WTC11 (cell line): ENCODE data around the gene RYR3. TPM values are rescaled to one million over a fixed set of nuclear protein-coding genes. Genes with fewer than 3 reads are reported as not detected.
"Not testable (repeated sequence)": the region's sequence is repeated elsewhere in the genome, so short reads cannot be mapped to it uniquely, and the experiment has no call there.

ENCODE experiments used
- ATAC-seq: fragments of 200-7000 bp; cut with Tn5 transposase; 2 replicates; pipeline ENCODE4 v1.10.0; 2021; ENCODE audit warnings: mild to moderate bottlenecking, moderate library complexity
- CTCF ChIA-PET: fragments of 300-600 bp; sonication (Branson Sonifier 250); formaldehyde crosslinking; loops from one replicate; lab custom pipeline; 2021; ENCODE audit warnings: antibody characterized with exemption; lab: Charles Lee
- POLR2A ChIA-PET: fragments of 350-600 bp; sonication (Branson Sonifier 250); formaldehyde crosslinking; loops from one replicate; lab custom pipeline; 2021; ENCODE audit warnings: antibody characterized with exemption; lab: Charles Lee
- DNase-seq: peaks from one replicate; pipeline ENCODE4 v3.0.0; 2021; ENCODE audit warnings: low spot score
- H3K27ac Mint-ChIP-seq: 2 replicates; pipeline ENCODE4 v1.8.0; 2021; ENCODE audit warnings: mixed read lengths
- H3K27me3 Mint-ChIP-seq: 2 replicates; pipeline ENCODE4 v1.8.0; 2021; ENCODE audit warnings: low read depth, mild to moderate bottlenecking, moderate library complexity, mixed read lengths
- H3K36me3 Mint-ChIP-seq: 2 replicates; pipeline ENCODE4 v1.8.0; 2021; ENCODE audit warnings: mixed read lengths
- H3K4me1 Mint-ChIP-seq: 2 replicates; pipeline ENCODE4 v1.8.0; 2022; ENCODE audit warnings: mixed read lengths
- H3K4me3 Mint-ChIP-seq: 2 replicates; pipeline ENCODE4 v1.8.0; 2021; ENCODE audit warnings: mild to moderate bottlenecking, moderate library complexity, mixed read lengths
- H3K9me3 Mint-ChIP-seq: 2 replicates; pipeline ENCODE4 v1.8.0; 2021; ENCODE audit warnings: mixed read lengths
- FOXK1 ChIP-seq: sonication (generic); formaldehyde crosslinking; IDR thresholded peaks from 2 replicates; pipeline ENCODE4 v1.8.0; 2022; ENCODE audit warnings: mild to moderate bottlenecking, moderate library complexity, missing genetic modification reagents
- HMGXB4 ChIP-seq: sonication (generic); formaldehyde crosslinking; IDR thresholded peaks from 2 replicates; pipeline ENCODE4 v1.8.1; 2023; ENCODE audit warnings: mild to moderate bottlenecking, moderate library complexity, missing genetic modification reagents
- IRF2 ChIP-seq: sonication (generic); formaldehyde crosslinking; IDR thresholded peaks from 2 replicates; pipeline ENCODE4 v1.8.0; 2022; ENCODE audit warnings: low read depth, missing genetic modification reagents, borderline replicate concordance
- JAZF1 ChIP-seq: fragments of 250-450 bp; sonication (Bioruptor Pico); IDR thresholded peaks from 2 replicates; pipeline ENCODE4 v1.9.0; 2021; ENCODE audit warnings: moderate library complexity, mild to moderate bottlenecking, inconsistent platforms
- MLX ChIP-seq: sonication (generic); formaldehyde crosslinking; IDR thresholded peaks from 2 replicates; pipeline ENCODE4 v1.8.1; 2023; ENCODE audit warnings: mild to moderate bottlenecking, missing genetic modification reagents, moderate library complexity
- NFATC4 ChIP-seq: fragments of 250-450 bp; sonication (Bioruptor Pico); IDR thresholded peaks from 2 replicates; pipeline ENCODE4 v1.9.0; 2021; ENCODE audit warnings: mild to moderate bottlenecking
- NFE2L1 ChIP-seq: sonication (generic); formaldehyde crosslinking; IDR thresholded peaks from 2 replicates; pipeline ENCODE4 v1.8.1; 2023; ENCODE audit warnings: missing genetic modification reagents
- SMAD3 ChIP-seq: sonication (generic); formaldehyde crosslinking; IDR thresholded peaks from 2 replicates; pipeline ENCODE4 v1.8.0; 2022; ENCODE audit warnings: missing genetic modification reagents, mild to moderate bottlenecking, borderline replicate concordance
- TP53 ChIP-seq: sonication (generic); formaldehyde crosslinking; IDR thresholded peaks from 2 replicates; pipeline ENCODE4 v1.8.1; 2023; ENCODE audit warnings: mild to moderate bottlenecking, missing genetic modification reagents
- ZBTB21 ChIP-seq: sonication (generic); formaldehyde crosslinking; IDR thresholded peaks from 2 replicates; pipeline ENCODE4 v1.8.1; 2023; ENCODE audit warnings: mild to moderate bottlenecking, missing genetic modification reagents, borderline replicate concordance
- ZNF138 ChIP-seq: sonication (generic); formaldehyde crosslinking; conservative IDR thresholded peaks from 2 replicates; pipeline ENCODE4 v1.8.1; 2022; ENCODE audit warnings: mild to moderate bottlenecking, moderate library complexity, missing genetic modification reagents
- ZNF263 ChIP-seq: sonication (generic); formaldehyde crosslinking; IDR thresholded peaks from 2 replicates; pipeline ENCODE4 v1.8.1; 2022; ENCODE audit warnings: low read depth, mild to moderate bottlenecking, moderate library complexity, missing genetic modification reagents
- ZNF423 ChIP-seq: fragments of 250-450 bp; sonication (Bioruptor Pico); IDR thresholded peaks from 2 replicates; pipeline ENCODE4 v2.1.2; 2022; ENCODE audit warnings: mild to moderate bottlenecking, moderate library complexity
- ZNF512 ChIP-seq: sonication (generic); formaldehyde crosslinking; IDR thresholded peaks from 2 replicates; pipeline ENCODE4 v1.8.1; 2022; ENCODE audit warnings: missing genetic modification reagents, borderline replicate concordance
- ZNF671 ChIP-seq: fragments of 250-450 bp; sonication (Bioruptor Pico); IDR thresholded peaks from 2 replicates; pipeline ENCODE4 v1.8.0; 2021; ENCODE audit warnings: mild to moderate bottlenecking
- total RNA-seq: library from RNA; stranded (reverse); gene quantifications from 3 replicates; pipeline ENCODE4 v1.2.3, GENCODE V29; 2021
- TF ChIP-seq, protein P1 (sequence below): sonication (generic); formaldehyde crosslinking; IDR thresholded peaks from 2 replicates; pipeline ENCODE4 v1.8.1; 2023; ENCODE audit warnings: mild to moderate bottlenecking, missing genetic modification reagents, moderate library complexity
- TF ChIP-seq, protein P2 (sequence below): sonication (generic); formaldehyde crosslinking; IDR thresholded peaks from 2 replicates; pipeline ENCODE4 v1.8.0; 2023; ENCODE audit warnings: missing genetic modification reagents
- TF ChIP-seq, protein P3 (sequence below): fragments of 250-450 bp; sonication (Bioruptor Pico); conservative IDR thresholded peaks from 2 replicates; pipeline ENCODE4 v1.9.0; 2021; ENCODE audit warnings: mild to moderate bottlenecking

Gene RYR3
- total RNA-seq, 1 experiment from 2014 or later, result 1.4 TPM

DNA sequence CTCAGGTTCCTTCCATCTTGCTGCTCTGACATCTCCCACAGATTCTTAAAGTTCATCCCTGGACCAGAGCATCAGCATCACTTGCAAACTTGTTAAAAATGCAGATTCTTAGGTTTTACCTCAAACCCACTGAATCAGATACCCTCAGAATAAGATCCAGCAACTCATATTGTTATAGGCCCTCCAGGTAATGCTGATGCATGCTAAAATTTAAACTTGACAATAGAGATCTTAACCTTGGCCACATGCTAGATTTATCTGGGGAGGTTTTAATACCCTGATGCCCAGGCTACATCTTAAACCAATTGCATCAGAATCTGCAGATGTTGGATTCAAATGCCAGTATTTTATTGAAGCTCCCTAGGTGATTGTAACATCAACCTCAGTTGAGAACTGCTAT lies 256.9 kb downstream of the RYR3 start:
- CTCF ChIA-PET, result interaction anchor here (1.2 kb wide), 1 partner anchor 168 kb away, joined by 3 read pairs; no protein-coding TSS in a partner anchor
- H3K4me3 Mint-ChIP-seq, result no peak overlapping the region
- DNase-seq, result no peak
- no peak for ATAC-seq
- no peak for TF ChIP-seq TP53 (CRISPR knock-in tag)
- TF ChIP-seq SMAD3 (CRISPR knock-in tag), result no peak
- TF ChIP-seq ZNF263, result no peak
- TF ChIP-seq FOXK1 (CRISPR knock-in tag), result no peak
- TF ChIP-seq NFE2L1 (CRISPR knock-in tag), result no peak
- TF ChIP-seq HMGXB4 (CRISPR knock-in tag), result no peak
- TF ChIP-seq JAZF1, result no peak
- no peak for TF ChIP-seq ZNF138 (CRISPR knock-in tag)
- TF ChIP-seq, protein P1, sequence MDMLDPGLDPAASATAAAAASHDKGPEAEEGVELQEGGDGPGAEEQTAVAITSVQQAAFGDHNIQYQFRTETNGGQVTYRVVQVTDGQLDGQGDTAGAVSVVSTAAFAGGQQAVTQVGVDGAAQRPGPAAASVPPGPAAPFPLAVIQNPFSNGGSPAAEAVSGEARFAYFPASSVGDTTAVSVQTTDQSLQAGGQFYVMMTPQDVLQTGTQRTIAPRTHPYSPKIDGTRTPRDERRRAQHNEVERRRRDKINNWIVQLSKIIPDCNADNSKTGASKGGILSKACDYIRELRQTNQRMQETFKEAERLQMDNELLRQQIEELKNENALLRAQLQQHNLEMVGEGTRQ (CRISPR knock-in tag), result no peak
- no peak for TF ChIP-seq IRF2 (CRISPR knock-in tag)
- TF ChIP-seq, protein P2, sequence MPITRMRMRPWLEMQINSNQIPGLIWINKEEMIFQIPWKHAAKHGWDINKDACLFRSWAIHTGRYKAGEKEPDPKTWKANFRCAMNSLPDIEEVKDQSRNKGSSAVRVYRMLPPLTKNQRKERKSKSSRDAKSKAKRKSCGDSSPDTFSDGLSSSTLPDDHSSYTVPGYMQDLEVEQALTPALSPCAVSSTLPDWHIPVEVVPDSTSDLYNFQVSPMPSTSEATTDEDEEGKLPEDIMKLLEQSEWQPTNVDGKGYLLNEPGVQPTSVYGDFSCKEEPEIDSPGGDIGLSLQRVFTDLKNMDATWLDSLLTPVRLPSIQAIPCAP (CRISPR knock-in tag), result no peak
- no peak for TF ChIP-seq ZNF671 (CRISPR knock-in tag)
- no peak for TF ChIP-seq ZNF423 (CRISPR knock-in tag)
- TF ChIP-seq, protein P3, sequence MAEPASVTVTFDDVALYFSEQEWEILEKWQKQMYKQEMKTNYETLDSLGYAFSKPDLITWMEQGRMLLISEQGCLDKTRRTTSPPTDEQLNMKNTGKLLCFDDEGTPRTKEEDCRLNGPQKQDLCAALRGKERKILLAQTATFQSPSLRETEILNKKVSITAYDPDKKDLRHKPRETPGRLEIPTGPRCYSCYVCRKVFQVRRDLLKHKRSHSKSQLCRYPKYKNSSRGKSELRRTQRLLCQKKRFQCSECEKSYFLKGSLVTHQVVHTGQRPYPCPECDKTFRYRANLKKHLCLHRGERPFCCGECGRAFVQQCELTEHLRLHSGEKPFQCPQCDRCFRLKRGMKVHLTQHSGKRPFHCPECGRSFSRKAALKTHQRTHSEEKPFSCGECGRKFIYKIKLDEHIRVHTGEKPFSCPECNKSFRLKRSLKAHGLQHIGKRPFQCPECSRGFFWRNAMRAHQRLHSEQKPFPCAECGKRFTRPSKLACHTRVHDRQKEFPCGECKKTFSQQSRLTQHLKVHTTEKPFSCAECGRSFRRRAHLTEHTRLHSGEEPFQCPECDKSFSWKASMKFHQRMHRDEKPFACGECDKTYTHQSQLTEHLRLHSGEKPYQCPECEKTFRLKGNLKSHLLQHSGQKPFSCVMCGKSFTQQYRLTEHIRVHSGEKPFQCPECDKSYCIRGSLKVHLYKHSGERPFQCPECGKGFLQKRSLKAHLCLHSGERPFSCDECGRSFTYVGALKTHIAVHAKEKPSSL (CRISPR knock-in tag), result no peak
- no peak for TF ChIP-seq ZBTB21 (CRISPR knock-in tag)
- TF ChIP-seq, all 79 proteins: peak for 0
- H3K9me3 Mint-ChIP-seq, result peaks cover 8% of the 10 kb centered on the region; the same call in 1 of the 2 replicates
- no peaks in the 10 kb centered on the region for H3K36me3 Mint-ChIP-seq
- H3K27ac Mint-ChIP-seq, result no peak overlapping the region
- POLR2A ChIA-PET, result no interaction called here
- H3K27me3 Mint-ChIP-seq, result peaks cover 6% of the 10 kb centered on the region; the same call in 1 of the 2 replicates
- H3K4me1 Mint-ChIP-seq, result no peaks in the 10 kb centered on the region

DNA sequence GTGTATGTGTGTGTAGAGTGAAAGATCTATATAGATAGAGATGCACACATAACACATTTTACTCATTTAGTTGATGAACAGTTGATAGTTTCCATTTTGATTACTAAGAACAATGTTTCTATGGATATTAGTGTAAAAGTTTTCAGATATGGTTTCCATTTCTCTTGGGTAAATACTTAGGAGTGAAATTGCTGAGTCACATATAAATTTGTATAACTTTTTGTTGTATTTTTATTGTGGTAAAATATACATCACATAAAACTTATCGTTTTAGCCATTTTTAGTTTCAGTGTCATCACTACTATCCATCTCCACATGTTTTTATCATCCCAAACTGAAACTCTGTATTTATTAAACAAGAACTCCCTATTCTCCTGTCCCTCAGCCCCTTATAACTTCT lies 258.3 kb downstream of the RYR3 start:
- DNase-seq, result no peak
- H3K4me3 Mint-ChIP-seq, result no peak overlapping the region
- no peak overlapping the region for H3K27ac Mint-ChIP-seq
- POLR2A ChIA-PET, result no interaction called here
- ATAC-seq, result no peak
- TF ChIP-seq ZNF263 (no peak), MLX (CRISPR knock-in tag) (no peak), NFATC4 (CRISPR knock-in tag) (no peak), ZNF512 (CRISPR knock-in tag) (no peak)
- peaks cover 11% of the 10 kb centered on the region for H3K27me3 Mint-ChIP-seq
- CTCF ChIA-PET, result no interaction called here
- no peaks in the 10 kb centered on the region for H3K36me3 Mint-ChIP-seq
- peaks cover 8% of the 10 kb centered on the region; the same call in 1 of the 2 replicates for H3K9me3 Mint-ChIP-seq
- no peaks in the 10 kb centered on the region for H3K4me1 Mint-ChIP-seq

- H3K4me3 Mint-ChIP-seq, result not testable (repeated sequence)
Observed at GRCh38 chr15:33577911-33578310, 267.1 kb downstream of the RYR3 start.

More at GRCh38 chr15:33577911-33578310, 267.1 kb downstream of the RYR3 start:
- ATAC-seq, H3K27ac Mint-ChIP-seq, H3K36me3 Mint-ChIP-seq, POLR2A ChIA-PET, DNase-seq, CTCF ChIA-PET: not testable (repeated sequence)
- Mint-ChIP-seq H3K27me3 (peaks cover 36% of the 10 kb centered on the region), H3K9me3 (peaks cover 16% of the 10 kb centered on the region), H3K4me1 (peaks cover 26% of the 10 kb centered on the region)
